Caco-2 (cell line): ENCODE measurements around the gene DNAH2. TPM values are rescaled to one million over a fixed set of nuclear protein-coding genes. Genes with fewer than 3 reads are reported as not detected.
A peak's percentile ranks its signal among the peaks of the same experiment; 100 is the strongest.

Experiments used
- BruUV-seq: library from RNA; stranded (reverse); fragments of 400-500 nt; replicated peaks from 2 replicates; lab custom pipeline; 2021; lab: Mats Ljungman, UMichigan
- CTCF ChIA-PET: fragments of 300-600 bp; sonication (Branson Sonifier 250); formaldehyde crosslinking; loops from one replicate; lab custom pipeline; 2022; ENCODE audit warnings: antibody characterized with exemption; lab: Charles Lee
- POLR2A ChIA-PET: fragments of 300-600 bp; sonication (Branson Sonifier 250); formaldehyde crosslinking; loops from one replicate; lab custom pipeline; 2022; ENCODE audit warnings: antibody characterized with exemption; lab: Charles Lee
- DNase-seq, 2 experiments: peaks; one replicate each; pipeline versions ENCODE4 v3.0.0 to v3.0.0-alpha.2; 2020 to 2022
- H3K27me3 ChIP-seq: replicated peaks from 2 replicates; pipeline ENCODE4 v1.6.0; 2011; ENCODE audit warnings: low read length; ENCODE audit not compliant: control insufficient read depth, insufficient read depth
- H3K36me3 ChIP-seq: 2 replicates; pipeline ENCODE4 v1.5.1; 2011; ENCODE audit warnings: low read length; ENCODE audit not compliant: control insufficient read depth, insufficient read depth
- H3K4me1 ChIP-seq: fragments of 250-450 bp; sonication (Bioruptor Pico); 2 replicates; pipeline ENCODE4 v1.5.1; 2020; ENCODE audit warnings: mild to moderate bottlenecking
- H3K4me3 ChIP-seq: 2 replicates; pipeline ENCODE4 v1.5.1; 2011; ENCODE audit warnings: low read depth, mild to moderate bottlenecking, control low read depth, low read length
- H3K9me3 ChIP-seq: fragments of 250-450 bp; sonication (Bioruptor Pico); 2 replicates; pipeline ENCODE4 v1.5.1; 2020; ENCODE audit warnings: mild to moderate bottlenecking, moderate library complexity
- H3K27ac Mint-ChIP-seq: one replicate; pipeline ENCODE4 v1.8.0; 2022; ENCODE audit warnings: mixed read lengths; ENCODE audit not compliant: unreplicated experiment
- H3K27me3 Mint-ChIP-seq: one replicate; pipeline ENCODE4 v1.8.0; 2022; ENCODE audit warnings: mixed read lengths; ENCODE audit not compliant: insufficient read depth, unreplicated experiment
- H3K36me3 Mint-ChIP-seq: one replicate; pipeline ENCODE4 v1.8.0; 2022; ENCODE audit warnings: mild to moderate bottlenecking, mixed read lengths; ENCODE audit not compliant: insufficient read depth, unreplicated experiment
- H3K4me1 Mint-ChIP-seq: one replicate; pipeline ENCODE4 v1.8.0; 2022; ENCODE audit warnings: low read depth, mixed read lengths; ENCODE audit not compliant: unreplicated experiment
- H3K4me3 Mint-ChIP-seq: one replicate; pipeline ENCODE4 v1.8.0; 2022; ENCODE audit warnings: mild to moderate bottlenecking, moderate library complexity, mixed read lengths; ENCODE audit not compliant: unreplicated experiment
- H3K9me3 Mint-ChIP-seq: one replicate; pipeline ENCODE4 v1.8.0; 2022; ENCODE audit warnings: mixed read lengths; ENCODE audit not compliant: unreplicated experiment
- intact Hi-C: fragments of 100-400 bp; cut with micrococcal nuclease; formaldehyde crosslinking; loops from one replicate; pipeline ENCODE4 v1.10.0; 2022; ENCODE audit not compliant: unreplicated experiment
- total RNA-seq: library from RNA; stranded (reverse); gene quantifications from 2 replicates; pipeline ENCODE4 v1.2.3, GENCODE V29; 2022
- TF ChIP-seq, protein P1 (sequence below), 2 experiments: fragments of 200-600 bp in 1 of 2; IDR thresholded peaks; 1 replicate in 1 of 2; 2 replicates in 1 of 2; pipeline versions ENCODE4 v1.5.1 to v1.8.0; 2011 to 2022; ENCODE audit warnings: antibody characterized with exemption in 1 of 2, control low read depth in 1 of 2, inconsistent platforms in 1 of 2, low read depth in 1 of 2, low read length in 1 of 2, mild to moderate bottlenecking in 1 of 2, moderate library complexity in 1 of 2; ENCODE audit not compliant: insufficient read depth in 1 of 2, severe bottlenecking in 1 of 2, unreplicated experiment in 1 of 2

Gene DNAH2
- total RNA-seq, 1 experiment from 2014 or later, result 1.9 TPM

DNA sequence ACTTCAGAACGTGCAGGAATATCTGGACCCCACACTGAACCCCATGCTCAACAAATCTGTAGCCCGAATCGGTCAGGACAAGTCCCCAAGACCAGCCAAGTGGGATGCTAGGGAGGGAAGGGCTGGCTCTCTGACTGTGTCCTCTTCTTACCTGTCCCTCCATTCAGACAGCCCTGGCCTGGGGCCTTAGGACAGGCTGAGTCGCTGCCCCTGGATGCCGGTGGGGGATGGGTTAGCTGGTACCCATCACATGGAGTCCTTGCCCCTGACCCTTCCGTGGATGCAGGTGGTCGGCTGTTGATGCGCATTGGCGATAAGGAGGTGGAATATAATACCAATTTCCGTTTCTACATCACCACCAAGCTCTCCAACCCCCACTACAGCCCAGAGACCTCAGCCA lies 100.5 kb downstream of the DNAH2 start:
- Histone ChIP-seq H3K9me3 (no peaks in the 10 kb centered on the region), H3K27me3 (no peaks in the 10 kb centered on the region), H3K36me3 (no peaks in the 10 kb centered on the region), H3K4me3 (no peak overlapping the region), H3K4me1 (peaks cover 15% of the 10 kb centered on the region)
- H3K27ac Mint-ChIP-seq, result no peak overlapping the region
- ChIA-PET POLR2A (no interaction called here), CTCF (no interaction called here)
- no peaks in the 10 kb centered on the region for H3K27me3 Mint-ChIP-seq
- no TSS peak for BruUV-seq
- no peaks in the 10 kb centered on the region for H3K9me3 Mint-ChIP-seq
- DNase-seq, result no peak
- TF ChIP-seq, protein P1, sequence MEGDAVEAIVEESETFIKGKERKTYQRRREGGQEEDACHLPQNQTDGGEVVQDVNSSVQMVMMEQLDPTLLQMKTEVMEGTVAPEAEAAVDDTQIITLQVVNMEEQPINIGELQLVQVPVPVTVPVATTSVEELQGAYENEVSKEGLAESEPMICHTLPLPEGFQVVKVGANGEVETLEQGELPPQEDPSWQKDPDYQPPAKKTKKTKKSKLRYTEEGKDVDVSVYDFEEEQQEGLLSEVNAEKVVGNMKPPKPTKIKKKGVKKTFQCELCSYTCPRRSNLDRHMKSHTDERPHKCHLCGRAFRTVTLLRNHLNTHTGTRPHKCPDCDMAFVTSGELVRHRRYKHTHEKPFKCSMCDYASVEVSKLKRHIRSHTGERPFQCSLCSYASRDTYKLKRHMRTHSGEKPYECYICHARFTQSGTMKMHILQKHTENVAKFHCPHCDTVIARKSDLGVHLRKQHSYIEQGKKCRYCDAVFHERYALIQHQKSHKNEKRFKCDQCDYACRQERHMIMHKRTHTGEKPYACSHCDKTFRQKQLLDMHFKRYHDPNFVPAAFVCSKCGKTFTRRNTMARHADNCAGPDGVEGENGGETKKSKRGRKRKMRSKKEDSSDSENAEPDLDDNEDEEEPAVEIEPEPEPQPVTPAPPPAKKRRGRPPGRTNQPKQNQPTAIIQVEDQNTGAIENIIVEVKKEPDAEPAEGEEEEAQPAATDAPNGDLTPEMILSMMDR (IDR thresholded peaks at IDR 0.05; ENCODE audit: insufficient read depth in 1 of 2, low read depth in 1 of 2, low read length in 1 of 2, severe bottlenecking in 1 of 2, unreplicated experiment in 1 of 2), result no peak
- H3K4me1 Mint-ChIP-seq, result peaks cover 16% of the 10 kb centered on the region
- intact Hi-C loops, result no loop called here
- no peaks in the 10 kb centered on the region for H3K36me3 Mint-ChIP-seq
- no peak overlapping the region for H3K4me3 Mint-ChIP-seq

GRCh38 chr17:7818746-7819645 lies 101.5 kb downstream of the DNAH2 start:
- Mint-ChIP-seq H3K4me1 (peaks cover 16% of the 10 kb centered on the region), H3K27ac (peak overlapping the region; percentile 29)

DNA sequence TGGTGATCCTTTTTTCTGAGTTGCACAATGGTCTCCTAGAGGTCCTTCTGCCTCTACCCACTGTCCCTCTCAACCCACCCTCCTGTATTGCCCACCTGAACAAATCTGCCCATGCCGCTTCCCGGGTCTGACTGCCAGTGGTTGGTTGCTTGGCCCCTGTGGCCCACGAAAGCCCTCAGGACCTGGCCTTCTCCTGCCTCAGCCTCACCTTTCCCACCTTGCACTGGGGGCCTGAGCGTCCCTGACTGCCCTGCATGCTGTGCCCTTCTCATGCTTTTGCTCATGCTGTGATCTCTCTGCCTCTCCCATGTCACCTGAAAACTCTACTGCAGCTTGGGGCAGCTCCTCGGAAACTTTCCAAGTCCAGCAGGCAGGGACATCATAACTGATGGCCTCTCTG lies 102.7 kb downstream of the DNAH2 start:
- H3K27me3 Mint-ChIP-seq, result no peaks in the 10 kb centered on the region
- H3K4me3 Mint-ChIP-seq, result no peak overlapping the region
- Histone ChIP-seq H3K36me3 (no peaks in the 10 kb centered on the region), H3K9me3 (no peaks in the 10 kb centered on the region), H3K4me1 (peaks cover 15% of the 10 kb centered on the region), H3K4me3 (no peak overlapping the region), H3K27me3 (no peaks in the 10 kb centered on the region)
- H3K9me3 Mint-ChIP-seq, result no peaks in the 10 kb centered on the region
- H3K27ac Mint-ChIP-seq, result no peak overlapping the region
- H3K4me1 Mint-ChIP-seq, result peaks cover 22% of the 10 kb centered on the region
- ChIA-PET CTCF (no interaction called here), POLR2A (no interaction called here)
- no peaks in the 10 kb centered on the region for H3K36me3 Mint-ChIP-seq
- BruUV-seq, result no TSS peak
- no peak for DNase-seq
- TF ChIP-seq, protein P1 (IDR thresholded peaks at IDR 0.05; ENCODE audit: insufficient read depth in 1 of 2, low read depth in 1 of 2, low read length in 1 of 2, severe bottlenecking in 1 of 2, unreplicated experiment in 1 of 2), result no peak
- intact Hi-C loops, result loop anchor here (5.0 kb wide), 1 partner anchor 77 kb away; no protein-coding TSS in a partner anchor

More at GRCh38 chr17:7818746-7819645, 101.5 kb downstream of the DNAH2 start:
- peaks cover 15% of the 10 kb centered on the region for H3K4me1 ChIP-seq
- no peaks in the 10 kb centered on the region for H3K36me3 ChIP-seq
- DNase-seq, result no peak
- H3K4me3 Mint-ChIP-seq, result no peak overlapping the region
- ChIA-PET CTCF (no interaction called here), POLR2A (no interaction called here)
- H3K36me3 Mint-ChIP-seq, result no peaks in the 10 kb centered on the region
- BruUV-seq, result no TSS peak
- no peaks in the 10 kb centered on the region for H3K9me3 ChIP-seq
- TF ChIP-seq, protein P1 (IDR thresholded peaks at IDR 0.05; ENCODE audit: insufficient read depth in 1 of 2, low read depth in 1 of 2, low read length in 1 of 2, severe bottlenecking in 1 of 2, unreplicated experiment in 1 of 2), result no peak
- no peaks in the 10 kb centered on the region for H3K9me3 Mint-ChIP-seq
- H3K4me3 ChIP-seq, result no peak overlapping the region
- no peaks in the 10 kb centered on the region for H3K27me3 Mint-ChIP-seq
- intact Hi-C loops, result no loop called here
- H3K27me3 ChIP-seq, result no peaks in the 10 kb centered on the region
